ENCODE results near the gene STRADA. TPM values are rescaled to one million over a fixed set of nuclear protein-coding genes. Genes with fewer than 3 reads are reported as not detected.

STRADA gene
- total RNA-seq, 1 donor from 2014 or later = 55.9 TPM

GRCh38 chr17:63693411-63694113 lies 48.0 kb downstream of the STRADA start:
- Mint-ChIP-seq H3K4me3 (peak overlapping the region; percentile 49), H3K27me3 (ENCODE audit: low read depth) (peaks cover 10% of the 10 kb centered on the region), H3K27ac (ENCODE audit: unreplicated experiment) (peak overlapping the region; percentile 43), H3K36me3 (ENCODE audit: low read depth) (peaks cover 6% of the 10 kb centered on the region), H3K4me1 (peaks cover 14% of the 10 kb centered on the region), H3K9me3 (no peaks in the 10 kb centered on the region)
- DNase-seq (ENCODE audit: low read depth, low spot score) = no peak
- TF ChIP-seq CTCF (conservative IDR thresholded peaks at IDR 0.05) = no peak

- Mint-ChIP-seq H3K27me3 (ENCODE audit: low read depth) (peaks cover 10% of the 10 kb centered on the region), H3K36me3 (ENCODE audit: low read depth) (peaks cover 6% of the 10 kb centered on the region), H3K9me3 (no peaks in the 10 kb centered on the region), H3K4me3 (peak overlapping the region; percentile 69), H3K4me1 (peaks cover 14% of the 10 kb centered on the region), H3K27ac (ENCODE audit: unreplicated experiment) (no peak overlapping the region)
- no peak for DNase-seq (ENCODE audit: low read depth, low spot score)
- TF ChIP-seq CTCF (conservative IDR thresholded peaks at IDR 0.05) = no peak
Measured at GRCh38 chr17:63692195-63692816, 49.3 kb downstream of the STRADA start.

GRCh38 chr17:63689479-63689878 lies 52.1 kb downstream of the STRADA start:
- H3K27ac Mint-ChIP-seq (ENCODE audit: unreplicated experiment) = no peak overlapping the region
- peaks cover 6% of the 10 kb centered on the region for H3K27me3 Mint-ChIP-seq (ENCODE audit: low read depth)
- no peaks in the 10 kb centered on the region for H3K9me3 Mint-ChIP-seq
- H3K4me3 Mint-ChIP-seq = no peak overlapping the region
- no peak for DNase-seq (ENCODE audit: low read depth, low spot score)
- peaks cover 3% of the 10 kb centered on the region for H3K36me3 Mint-ChIP-seq (ENCODE audit: low read depth)
- no peaks in the 10 kb centered on the region for H3K4me1 Mint-ChIP-seq
- TF ChIP-seq CTCF (conservative IDR thresholded peaks at IDR 0.05) = no peak

GRCh38 chr17:63688396-63689020 lies 53.1 kb downstream of the STRADA start:
- Mint-ChIP-seq H3K9me3 (no peaks in the 10 kb centered on the region), H3K4me3 (no peak overlapping the region), H3K36me3 (ENCODE audit: low read depth) (peaks cover 3% of the 10 kb centered on the region), H3K27me3 (ENCODE audit: low read depth) (peaks cover 6% of the 10 kb centered on the region), H3K27ac (ENCODE audit: unreplicated experiment) (peak overlapping the region; percentile 78), H3K4me1 (no peaks in the 10 kb centered on the region)
- no peak for TF ChIP-seq CTCF (conservative IDR thresholded peaks at IDR 0.05)
- DNase-seq (ENCODE audit: low read depth, low spot score) = no peak

- DNase-seq (ENCODE audit: low read depth, low spot score) = no peak
- Mint-ChIP-seq H3K36me3 (ENCODE audit: low read depth) (no peaks in the 10 kb centered on the region), H3K4me1 (peaks cover 14% of the 10 kb centered on the region), H3K4me3 (no peak overlapping the region), H3K27me3 (ENCODE audit: low read depth) (no peaks in the 10 kb centered on the region), H3K9me3 (no peaks in the 10 kb centered on the region), H3K27ac (ENCODE audit: unreplicated experiment) (peak overlapping the region; percentile 7)
- no peak for TF ChIP-seq CTCF (conservative IDR thresholded peaks at IDR 0.05)
Measured at GRCh38 chr17:63686138-63686685, 55.4 kb downstream of the STRADA start.
